ENCODE measurements around the gene GNG2. TPM values are rescaled to one million over a fixed set of nuclear protein-coding genes. Genes with fewer than 3 reads are reported as not detected.

Gene GNG2
- total RNA-seq, 1 experiment from 2014 or later: 8.6 TPM

GRCh38 chr14:51912112-51912786 is 51.8 kb downstream of the GNG2 start:
- H3K36me3 ChIP-seq (ENCODE audit: control insufficient read depth, insufficient read depth, low read length): no peaks in the 10 kb centered on the region
- no peak overlapping the region for H3K4me3 Mint-ChIP-seq (ENCODE audit: unreplicated experiment)
- H3K27ac Mint-ChIP-seq (ENCODE audit: unreplicated experiment): no peak overlapping the region
- no peaks in the 10 kb centered on the region for H3K9me3 ChIP-seq
- no peak for TF ChIP-seq CTCF (IDR thresholded peaks at IDR 0.05; ENCODE audit: insufficient read depth in 1 of 2, low read depth in 1 of 2, low read length in 1 of 2, severe bottlenecking in 1 of 2, unreplicated experiment in 1 of 2)
- CTCF ChIA-PET: interaction anchor here (0.7 kb wide), 1 partner anchor 64 kb away, joined by 3 read pairs; no protein-coding TSS in a partner anchor
- no TSS peak for BruUV-seq (replicated peaks)
- no peaks in the 10 kb centered on the region for H3K4me1 ChIP-seq
- intact Hi-C loops (cut with micrococcal nuclease; ENCODE audit: unreplicated experiment): no loop called here
- H3K4me1 Mint-ChIP-seq (ENCODE audit: low read depth, unreplicated experiment): no peaks in the 10 kb centered on the region
- POLR2A ChIA-PET: no interaction called here
- H3K27me3 ChIP-seq (replicated peaks; ENCODE audit: control insufficient read depth, insufficient read depth, low read length): no peaks in the 10 kb centered on the region
- no peaks in the 10 kb centered on the region for H3K9me3 Mint-ChIP-seq (ENCODE audit: unreplicated experiment)
- H3K27me3 Mint-ChIP-seq (ENCODE audit: insufficient read depth, unreplicated experiment): no peaks in the 10 kb centered on the region
- no peaks in the 10 kb centered on the region for H3K36me3 Mint-ChIP-seq (ENCODE audit: insufficient read depth, unreplicated experiment)
- DNase-seq: no peak
- H3K4me3 ChIP-seq (ENCODE audit: low read depth, low read length): no peak overlapping the region

- CTCF ChIA-PET: no interaction called here
- POLR2A ChIA-PET: no interaction called here
- Histone ChIP-seq H3K36me3 (ENCODE audit: control insufficient read depth, insufficient read depth, low read length) (no peaks in the 10 kb centered on the region), H3K9me3 (no peaks in the 10 kb centered on the region), H3K4me1 (no peaks in the 10 kb centered on the region), H3K4me3 (ENCODE audit: low read depth, low read length) (no peak overlapping the region), H3K27me3 (replicated peaks; ENCODE audit: control insufficient read depth, insufficient read depth, low read length) (no peaks in the 10 kb centered on the region)
- H3K4me1 Mint-ChIP-seq (ENCODE audit: low read depth, unreplicated experiment): no peaks in the 10 kb centered on the region
- H3K4me3 Mint-ChIP-seq (ENCODE audit: unreplicated experiment): no peak overlapping the region
- H3K27ac Mint-ChIP-seq (ENCODE audit: unreplicated experiment): no peak overlapping the region
- H3K9me3 Mint-ChIP-seq (ENCODE audit: unreplicated experiment): no peaks in the 10 kb centered on the region
- intact Hi-C loops (cut with micrococcal nuclease; ENCODE audit: unreplicated experiment): no loop called here
- no peak for DNase-seq
- BruUV-seq (replicated peaks): no TSS peak
- TF ChIP-seq CTCF (IDR thresholded peaks at IDR 0.05; ENCODE audit: insufficient read depth in 1 of 2, low read depth in 1 of 2, low read length in 1 of 2, severe bottlenecking in 1 of 2, unreplicated experiment in 1 of 2): no peak
- H3K27me3 Mint-ChIP-seq (ENCODE audit: insufficient read depth, unreplicated experiment): no peaks in the 10 kb centered on the region
- no peaks in the 10 kb centered on the region for H3K36me3 Mint-ChIP-seq (ENCODE audit: insufficient read depth, unreplicated experiment)
These were observed 53.9 kb downstream of the GNG2 start for GRCh38 chr14:51914310-51914709.

- Histone ChIP-seq H3K4me1 (no peaks in the 10 kb centered on the region), H3K9me3 (0 out of 2 replicates have a peak, but pooled peaks cover 3% of the 10 kb centered on the region), H3K4me3 (ENCODE audit: low read depth, low read length) (no peak overlapping the region), H3K36me3 (ENCODE audit: control insufficient read depth, insufficient read depth, low read length) (no peaks in the 10 kb centered on the region), H3K27me3 (replicated peaks; ENCODE audit: control insufficient read depth, insufficient read depth, low read length) (no peaks in the 10 kb centered on the region)
- DNase-seq: no peak
- intact Hi-C loops (cut with micrococcal nuclease; ENCODE audit: unreplicated experiment): no loop called here
- Mint-ChIP-seq H3K27me3 (ENCODE audit: insufficient read depth, unreplicated experiment) (no peaks in the 10 kb centered on the region), H3K9me3 (ENCODE audit: unreplicated experiment) (no peaks in the 10 kb centered on the region), H3K36me3 (ENCODE audit: insufficient read depth, unreplicated experiment) (no peaks in the 10 kb centered on the region), H3K4me3 (ENCODE audit: unreplicated experiment) (no peak overlapping the region), H3K27ac (ENCODE audit: unreplicated experiment) (no peak overlapping the region), H3K4me1 (ENCODE audit: low read depth, unreplicated experiment) (no peaks in the 10 kb centered on the region)
- ChIA-PET CTCF (no interaction called here), POLR2A (no interaction called here)
- TF ChIP-seq CTCF (IDR thresholded peaks at IDR 0.05; ENCODE audit: insufficient read depth in 1 of 2, low read depth in 1 of 2, low read length in 1 of 2, severe bottlenecking in 1 of 2, unreplicated experiment in 1 of 2): no peak
- no TSS peak for BruUV-seq (replicated peaks)
These were observed 56.8 kb downstream of the GNG2 start for GRCh38 chr14:51917193-51917592.

All from Caco-2 (cell line).